ENCODE data around the gene KCNAB1. TPM values are rescaled to one million over a fixed set of nuclear protein-coding genes. Genes with fewer than 3 reads are reported as not detected.
"Not testable (repeated sequence)": the region's sequence is repeated elsewhere in the genome, so short reads cannot be mapped to it uniquely, and the experiment has no call there.

The KCNAB1 gene
- total RNA-seq, 1 donor from 2014 or later, result 3.2 TPM

- no peak overlapping the region for H3K27ac ChIP-seq
- intact Hi-C loops (cut with DNase I), result no loop called here
These were observed 106.5 kb downstream of the KCNAB1 start for GRCh38 chr3:156226676-156227420.

DNA sequence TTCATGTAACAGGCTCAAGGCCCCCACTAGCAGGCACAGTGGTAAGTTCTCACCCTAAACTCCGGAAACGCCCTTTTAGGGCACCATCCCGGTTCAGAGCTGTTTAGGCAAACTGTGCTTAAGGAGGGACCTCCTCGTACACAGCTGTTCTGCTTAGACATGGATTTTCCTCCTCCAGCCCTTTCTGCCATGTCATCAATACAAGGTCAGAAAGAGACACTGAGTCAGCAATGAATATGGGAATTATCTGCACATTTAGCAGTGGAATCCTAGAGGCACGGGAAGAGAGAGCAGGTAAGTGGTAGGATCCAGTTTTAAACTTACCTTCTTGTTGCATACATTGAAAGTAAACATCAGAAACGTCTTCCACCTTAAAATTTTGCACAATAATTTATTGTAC lies 107.3 kb downstream of the KCNAB1 start:
- no peak for ATAC-seq
- no peaks in the 10 kb centered on the region for H3K4me1 ChIP-seq
- no peaks in the 10 kb centered on the region for H3K36me3 ChIP-seq
- TF ChIP-seq CTCF (IDR thresholded peaks at IDR 0.05), result no peak
- no peak overlapping the region for H3K27ac ChIP-seq
- no peaks in the 10 kb centered on the region for H3K9me3 ChIP-seq
- no peaks in the 10 kb centered on the region for H3K27me3 ChIP-seq
- intact Hi-C loops (cut with DNase I), result no loop called here
- no peak for DNase-seq
- no peak overlapping the region for H3K4me3 ChIP-seq

More at GRCh38 chr3:156226676-156227420, 106.5 kb downstream of the KCNAB1 start:
- no peak for TF ChIP-seq CTCF (IDR thresholded peaks at IDR 0.05)
- ATAC-seq (no peak), DNase-seq (no peak)
- no peaks in the 10 kb centered on the region for H3K4me1 ChIP-seq
- H3K27me3 ChIP-seq, result no peaks in the 10 kb centered on the region
- H3K9me3 ChIP-seq, result no peaks in the 10 kb centered on the region
- H3K36me3 ChIP-seq, result no peaks in the 10 kb centered on the region
- H3K4me3 ChIP-seq, result no peak overlapping the region

DNA sequence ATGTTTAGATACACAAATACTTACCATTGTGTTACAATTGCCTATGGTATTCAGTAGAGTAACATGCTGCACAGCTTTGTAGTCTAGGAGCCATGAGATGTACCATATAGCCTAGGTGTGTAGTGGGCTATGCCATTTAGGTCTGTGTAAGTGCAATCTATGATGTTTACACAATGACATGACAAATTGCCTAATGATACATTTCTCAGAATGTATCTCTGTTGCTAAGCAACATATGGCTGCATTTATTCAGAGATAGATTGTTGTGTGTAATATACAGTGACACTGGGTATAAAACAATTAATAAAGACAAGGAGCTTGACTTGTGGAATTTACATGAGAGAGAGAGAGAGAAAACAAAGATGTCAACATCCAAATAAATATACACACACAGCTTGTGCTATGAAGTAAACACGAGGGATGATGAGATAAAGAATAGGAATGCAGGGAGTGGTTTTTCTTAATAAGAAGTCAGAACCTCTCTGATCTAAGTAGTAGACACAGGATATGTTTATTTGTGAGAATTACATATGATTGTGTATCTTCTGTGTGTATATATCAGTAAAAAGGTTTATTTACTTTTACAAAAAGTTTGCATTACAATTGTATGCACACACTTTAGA lies 110.0 kb downstream of the KCNAB1 start:
- intact Hi-C loops (cut with DNase I), result no loop called here
- no peak for TF ChIP-seq CTCF (IDR thresholded peaks at IDR 0.05)
- Histone ChIP-seq H3K4me3 (no peak overlapping the region), H3K27ac (no peak overlapping the region), H3K27me3 (no peaks in the 10 kb centered on the region), H3K4me1 (no peaks in the 10 kb centered on the region), H3K36me3 (no peaks in the 10 kb centered on the region), H3K9me3 (no peaks in the 10 kb centered on the region)
- ATAC-seq (no peak), DNase-seq (no peak)

GRCh38 chr3:156231221-156231620 lies 110.8 kb downstream of the KCNAB1 start:
- H3K4me1 ChIP-seq; H3K4me3 ChIP-seq; DNase-seq; H3K36me3 ChIP-seq; H3K27me3 ChIP-seq; H3K27ac ChIP-seq; intact Hi-C loops (cut with DNase I); H3K9me3 ChIP-seq; ATAC-seq: not testable (repeated sequence)

DNA sequence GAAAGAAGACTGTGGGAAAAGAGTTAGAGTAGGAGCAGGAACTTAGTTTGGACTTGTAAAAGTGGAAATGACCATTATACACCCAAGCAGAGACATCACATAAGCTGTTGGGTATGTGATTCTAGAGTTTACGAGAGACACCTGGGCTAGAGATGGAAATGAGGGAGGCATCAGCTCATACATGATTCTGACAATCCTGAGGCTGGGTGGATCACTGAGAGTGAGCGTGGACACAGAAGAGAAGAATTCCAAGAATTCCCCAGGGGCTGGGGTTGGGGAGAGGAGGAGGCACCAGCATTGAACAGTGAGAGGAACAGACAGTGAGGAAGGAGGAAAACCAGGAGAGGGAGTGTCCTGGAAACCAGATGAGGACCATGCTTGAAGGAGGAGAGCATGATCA lies 113.5 kb downstream of the KCNAB1 start:
- Histone ChIP-seq H3K36me3 (no peaks in the 10 kb centered on the region), H3K27ac (no peak overlapping the region), H3K9me3 (no peaks in the 10 kb centered on the region), H3K4me1 (no peaks in the 10 kb centered on the region), H3K4me3 (no peak overlapping the region), H3K27me3 (no peaks in the 10 kb centered on the region)
- ATAC-seq (no peak), DNase-seq (no peak)
- no peak for TF ChIP-seq CTCF (IDR thresholded peaks at IDR 0.05)
- intact Hi-C loops (cut with DNase I), result no loop called here

GRCh38 chr3:156236556-156237260 lies 116.3 kb downstream of the KCNAB1 start:
- no peak for TF ChIP-seq CTCF (IDR thresholded peaks at IDR 0.05)
- Histone ChIP-seq H3K27me3 (no peaks in the 10 kb centered on the region), H3K9me3 (no peaks in the 10 kb centered on the region), H3K36me3 (no peaks in the 10 kb centered on the region), H3K4me3 (no peak overlapping the region), H3K4me1 (no peaks in the 10 kb centered on the region), H3K27ac (no peak overlapping the region)
- DNase-seq (no peak), ATAC-seq (no peak)
- intact Hi-C loops (cut with DNase I), result no loop called here
